Measurements from ENCODE around the gene LRRC8E.

DNA sequence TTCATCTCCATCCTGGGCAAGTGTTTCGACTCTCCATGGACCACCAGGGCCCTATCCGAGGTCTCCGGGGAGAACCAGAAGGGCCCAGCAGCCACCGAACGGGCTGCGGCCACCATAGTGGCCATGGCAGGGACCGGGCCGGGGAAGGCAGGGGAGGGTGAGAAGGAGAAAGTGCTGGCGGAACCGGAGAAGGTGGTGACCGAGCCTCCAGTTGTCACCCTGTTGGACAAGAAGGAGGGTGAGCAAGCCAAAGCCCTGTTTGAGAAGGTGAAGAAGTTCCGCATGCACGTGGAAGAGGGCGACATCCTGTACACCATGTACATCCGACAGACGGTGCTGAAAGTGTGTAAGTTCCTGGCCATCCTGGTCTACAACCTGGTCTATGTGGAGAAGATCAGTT, 10.7 kb downstream of the LRRC8E start:
- TF ChIP-seq USF2 (CRISPR knock-in tag; IDR thresholded peaks at IDR 0.05) (no peak), NFYB (CRISPR knock-in tag; conservative IDR thresholded peaks at IDR 0.05; ENCODE audit: low read depth) (no peak), IRF1 (CRISPR knock-in tag; IDR thresholded peaks at IDR 0.05) (no peak), E2F1 (CRISPR knock-in tag; IDR thresholded peaks at IDR 0.05) (no peak), ZNF512 (CRISPR knock-in tag; IDR thresholded peaks at IDR 0.05; ENCODE audit: borderline replicate concordance) (no peak), ETV6 (CRISPR knock-in tag; IDR thresholded peaks at IDR 0.05) (no peak)
- TF ChIP-seq, protein P1, sequence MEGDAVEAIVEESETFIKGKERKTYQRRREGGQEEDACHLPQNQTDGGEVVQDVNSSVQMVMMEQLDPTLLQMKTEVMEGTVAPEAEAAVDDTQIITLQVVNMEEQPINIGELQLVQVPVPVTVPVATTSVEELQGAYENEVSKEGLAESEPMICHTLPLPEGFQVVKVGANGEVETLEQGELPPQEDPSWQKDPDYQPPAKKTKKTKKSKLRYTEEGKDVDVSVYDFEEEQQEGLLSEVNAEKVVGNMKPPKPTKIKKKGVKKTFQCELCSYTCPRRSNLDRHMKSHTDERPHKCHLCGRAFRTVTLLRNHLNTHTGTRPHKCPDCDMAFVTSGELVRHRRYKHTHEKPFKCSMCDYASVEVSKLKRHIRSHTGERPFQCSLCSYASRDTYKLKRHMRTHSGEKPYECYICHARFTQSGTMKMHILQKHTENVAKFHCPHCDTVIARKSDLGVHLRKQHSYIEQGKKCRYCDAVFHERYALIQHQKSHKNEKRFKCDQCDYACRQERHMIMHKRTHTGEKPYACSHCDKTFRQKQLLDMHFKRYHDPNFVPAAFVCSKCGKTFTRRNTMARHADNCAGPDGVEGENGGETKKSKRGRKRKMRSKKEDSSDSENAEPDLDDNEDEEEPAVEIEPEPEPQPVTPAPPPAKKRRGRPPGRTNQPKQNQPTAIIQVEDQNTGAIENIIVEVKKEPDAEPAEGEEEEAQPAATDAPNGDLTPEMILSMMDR (IDR thresholded peaks at IDR 0.05): no peak
- TF ChIP-seq, protein P2, sequence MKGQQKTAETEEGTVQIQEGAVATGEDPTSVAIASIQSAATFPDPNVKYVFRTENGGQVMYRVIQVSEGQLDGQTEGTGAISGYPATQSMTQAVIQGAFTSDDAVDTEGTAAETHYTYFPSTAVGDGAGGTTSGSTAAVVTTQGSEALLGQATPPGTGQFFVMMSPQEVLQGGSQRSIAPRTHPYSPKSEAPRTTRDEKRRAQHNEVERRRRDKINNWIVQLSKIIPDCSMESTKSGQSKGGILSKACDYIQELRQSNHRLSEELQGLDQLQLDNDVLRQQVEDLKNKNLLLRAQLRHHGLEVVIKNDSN (CRISPR knock-in tag; IDR thresholded peaks at IDR 0.05): no peak

All from WTC11 (cell line).